ENCODE results near the gene HABP2. TPM values are rescaled to one million over a fixed set of nuclear protein-coding genes. Genes with fewer than 3 reads are reported as not detected.

Gene HABP2
- total RNA-seq, 4 donors from 2014 or later = not detected

- TF ChIP-seq POLR2A (IDR thresholded peaks at IDR 0.05) (no peak), CTCF (IDR thresholded peaks at IDR 0.05) (no peak)
- Histone ChIP-seq H3K9me3 (no peaks in the 10 kb centered on the region), H3K4me3 (replicated peaks in 1 of 3) (no peak overlapping the region), H3K36me3 (no peaks in the 10 kb centered on the region), H3K27me3 (no peaks in the 10 kb centered on the region), H3K27ac (no peak overlapping the region), H3K4me1 (peaks cover 8% of the 10 kb centered on the region in 2 donors)
- DNase-seq = no peak
- WGBS, 2 donors = 87 to 95% methylated on average over 3 of the region's 3 CpGs
- intact Hi-C loops (cut with DNase I) = no loop called here
Measured at GRCh38 chr10:113552014-113552413, 839 bp upstream of the HABP2 start.

GRCh38 chr10:113553149-113553548, 296 bp downstream of the HABP2 start:
- Histone ChIP-seq H3K27me3 (no peaks in the 10 kb centered on the region), H3K4me1 (peaks cover 8 to 11% of the 10 kb centered on the region in 2 donors), H3K9me3 (no peaks in the 10 kb centered on the region), H3K4me3 (replicated peaks in 1 of 3) (no peak overlapping the region), H3K36me3 (no peaks in the 10 kb centered on the region), H3K27ac (no peak overlapping the region)
- DNase-seq = no peak
- TF ChIP-seq CTCF (IDR thresholded peaks at IDR 0.05) (no peak), POLR2A (IDR thresholded peaks at IDR 0.05) (no peak)
- 95 to 98% methylated on average over 2 of the region's 2 CpGs for WGBS, 2 donors
- intact Hi-C loops (cut with DNase I) = no loop called here

- intact Hi-C loops (cut with DNase I) = no loop called here
- Histone ChIP-seq H3K9me3 (no peaks in the 10 kb centered on the region), H3K27ac (no peak overlapping the region), H3K4me3 (replicated peaks in 1 of 3) (no peak overlapping the region), H3K36me3 (no peaks in the 10 kb centered on the region), H3K4me1 (peaks cover 8 to 11% of the 10 kb centered on the region in 2 donors), H3K27me3 (no peaks in the 10 kb centered on the region)
- DNase-seq = no peak
- 70 to 92% methylated on average over 5 of the region's 5 CpGs for WGBS, 2 donors
- no peak for TF ChIP-seq POLR2A (IDR thresholded peaks at IDR 0.05)
- no peak for TF ChIP-seq CTCF (IDR thresholded peaks at IDR 0.05)
Measured at GRCh38 chr10:113554214-113554613, 1.4 kb downstream of the HABP2 start.

GRCh38 chr10:113555245-113555644, 2.4 kb downstream of the HABP2 start:
- H3K27me3 ChIP-seq = no peaks in the 10 kb centered on the region
- H3K4me1 ChIP-seq = peaks cover 4 to 11% of the 10 kb centered on the region in 2 donors
- intact Hi-C loops (cut with DNase I) = no loop called here
- H3K9me3 ChIP-seq = no peaks in the 10 kb centered on the region
- DNase-seq = no peak
- H3K36me3 ChIP-seq = no peaks in the 10 kb centered on the region
- H3K4me3 ChIP-seq (replicated peaks in 1 of 3) = no peak overlapping the region
- TF ChIP-seq POLR2A (IDR thresholded peaks at IDR 0.05) (no peak), CTCF (IDR thresholded peaks at IDR 0.05) (no peak)
- 90 to 91% methylated on average over 3 of the region's 3 CpGs for WGBS, 2 donors
- no peak overlapping the region for H3K27ac ChIP-seq

GRCh38 chr10:113555751-113556150, 2.9 kb downstream of the HABP2 start:
- H3K27me3 ChIP-seq = no peaks in the 10 kb centered on the region

More at GRCh38 chr10:113555751-113556150, 2.9 kb downstream of the HABP2 start:
- 90 to 94% methylated on average over 1 of the region's 1 CpG for WGBS, 2 donors
- Histone ChIP-seq H3K27ac (no peak overlapping the region), H3K9me3 (no peaks in the 10 kb centered on the region), H3K4me3 (replicated peaks in 1 of 3) (no peak overlapping the region), H3K36me3 (no peaks in the 10 kb centered on the region), H3K4me1 (peaks cover under 1 to 5% of the 10 kb centered on the region in 2 donors)
- no peak for TF ChIP-seq CTCF (IDR thresholded peaks at IDR 0.05)
- no peak for TF ChIP-seq POLR2A (IDR thresholded peaks at IDR 0.05)
- DNase-seq = no peak
- intact Hi-C loops (cut with DNase I) = no loop called here
